Measurements from ENCODE around the gene HAPLN3. TPM values are rescaled to one million over a fixed set of nuclear protein-coding genes. Genes with fewer than 3 reads are reported as not detected.

HAPLN3 gene
- total RNA-seq, 1 donor from 2014 or later: 0.27 TPM

DNA sequence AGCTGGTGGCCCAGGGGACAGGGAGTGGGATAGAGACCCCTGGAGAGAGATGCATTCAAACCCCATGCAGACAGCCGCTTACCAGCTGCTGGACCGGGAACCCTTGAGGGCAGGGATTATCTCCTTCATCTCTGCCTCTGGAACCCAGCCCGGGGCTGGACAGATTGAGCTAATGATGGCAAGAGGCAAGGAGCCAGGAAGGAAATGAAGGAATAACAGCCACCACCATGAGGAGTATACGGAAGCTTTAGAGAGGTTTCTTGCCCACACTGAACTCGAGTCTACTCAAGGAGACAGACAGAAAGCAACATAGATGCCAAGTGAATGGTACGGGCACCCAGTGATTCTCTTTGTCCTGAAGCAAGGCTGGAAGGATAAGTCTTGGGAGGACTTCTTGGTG lies 23.2 kb downstream of the HAPLN3 start:
- H3K36me3 Mint-ChIP-seq (ENCODE audit: unreplicated experiment): peaks cover 4% of the 10 kb centered on the region
- TF ChIP-seq, protein P1, sequence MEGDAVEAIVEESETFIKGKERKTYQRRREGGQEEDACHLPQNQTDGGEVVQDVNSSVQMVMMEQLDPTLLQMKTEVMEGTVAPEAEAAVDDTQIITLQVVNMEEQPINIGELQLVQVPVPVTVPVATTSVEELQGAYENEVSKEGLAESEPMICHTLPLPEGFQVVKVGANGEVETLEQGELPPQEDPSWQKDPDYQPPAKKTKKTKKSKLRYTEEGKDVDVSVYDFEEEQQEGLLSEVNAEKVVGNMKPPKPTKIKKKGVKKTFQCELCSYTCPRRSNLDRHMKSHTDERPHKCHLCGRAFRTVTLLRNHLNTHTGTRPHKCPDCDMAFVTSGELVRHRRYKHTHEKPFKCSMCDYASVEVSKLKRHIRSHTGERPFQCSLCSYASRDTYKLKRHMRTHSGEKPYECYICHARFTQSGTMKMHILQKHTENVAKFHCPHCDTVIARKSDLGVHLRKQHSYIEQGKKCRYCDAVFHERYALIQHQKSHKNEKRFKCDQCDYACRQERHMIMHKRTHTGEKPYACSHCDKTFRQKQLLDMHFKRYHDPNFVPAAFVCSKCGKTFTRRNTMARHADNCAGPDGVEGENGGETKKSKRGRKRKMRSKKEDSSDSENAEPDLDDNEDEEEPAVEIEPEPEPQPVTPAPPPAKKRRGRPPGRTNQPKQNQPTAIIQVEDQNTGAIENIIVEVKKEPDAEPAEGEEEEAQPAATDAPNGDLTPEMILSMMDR (IDR thresholded peaks at IDR 0.05; ENCODE audit: partially characterized antibody, unreplicated experiment): no peak
- DNase-seq: no peak
- no peak overlapping the region for H3K27ac Mint-ChIP-seq (ENCODE audit: unreplicated experiment)
- H3K4me1 Mint-ChIP-seq (ENCODE audit: low read depth, unreplicated experiment): no peaks in the 10 kb centered on the region
- H3K9me3 Mint-ChIP-seq (ENCODE audit: unreplicated experiment): peaks cover 15% of the 10 kb centered on the region
- no peak overlapping the region for H3K4me3 Mint-ChIP-seq (ENCODE audit: unreplicated experiment)
- peaks cover 24% of the 10 kb centered on the region for H3K27me3 Mint-ChIP-seq (ENCODE audit: unreplicated experiment)

DNA sequence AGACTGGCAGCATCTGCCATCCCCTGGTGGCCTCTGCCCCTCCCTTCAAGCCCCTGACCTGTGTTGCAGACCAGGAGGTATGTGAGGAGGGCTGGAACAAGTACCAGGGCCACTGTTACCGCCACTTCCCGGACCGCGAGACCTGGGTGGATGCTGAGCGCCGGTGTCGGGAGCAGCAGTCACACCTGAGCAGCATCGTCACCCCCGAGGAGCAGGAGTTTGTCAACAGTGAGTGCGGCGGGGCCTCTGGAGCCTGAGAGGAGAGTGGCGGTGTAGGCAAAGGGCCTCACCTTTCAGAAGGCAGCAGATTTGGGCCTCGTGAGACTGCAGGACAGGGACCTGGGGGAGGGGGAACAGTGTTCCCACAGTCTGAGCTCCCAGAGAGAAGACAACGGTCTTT lies 24.0 kb downstream of the HAPLN3 start:
- no peak overlapping the region for H3K4me3 Mint-ChIP-seq (ENCODE audit: unreplicated experiment)

DNA sequence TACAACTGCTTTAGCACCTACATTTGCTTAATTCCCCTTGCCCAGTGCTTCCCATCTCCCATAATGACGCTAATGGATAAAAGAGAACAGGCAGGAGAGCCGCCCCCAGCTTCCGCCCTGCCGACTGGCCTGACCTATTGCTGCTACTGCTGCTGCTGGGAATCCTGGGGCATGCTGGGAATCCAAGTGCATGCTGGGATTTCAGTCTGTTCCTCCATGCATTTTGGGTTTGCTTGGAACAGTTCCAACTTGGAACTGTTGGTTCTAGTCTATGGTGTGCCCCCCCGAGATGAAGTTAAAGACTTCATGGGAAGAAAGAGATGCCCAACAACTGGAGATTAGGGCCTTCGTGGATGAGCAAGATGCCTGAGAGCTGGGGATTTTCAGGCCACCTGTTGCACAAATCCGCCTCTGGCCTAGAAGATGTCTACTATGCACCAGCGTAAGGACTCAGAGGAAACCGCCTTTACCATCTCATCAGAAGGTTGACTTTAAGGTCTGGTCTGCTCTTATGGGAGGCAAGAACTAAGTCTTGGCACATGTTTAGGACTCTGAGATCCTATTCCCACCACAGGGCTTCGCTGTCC lies 29.0 kb downstream of the HAPLN3 start:
- peaks cover 4% of the 10 kb centered on the region for H3K36me3 Mint-ChIP-seq (ENCODE audit: unreplicated experiment)
- H3K27me3 Mint-ChIP-seq (ENCODE audit: unreplicated experiment): peaks cover 18% of the 10 kb centered on the region
- H3K9me3 Mint-ChIP-seq (ENCODE audit: unreplicated experiment): peaks cover 8% of the 10 kb centered on the region
- no peak for DNase-seq
- H3K4me3 Mint-ChIP-seq (ENCODE audit: unreplicated experiment): no peak overlapping the region
- no peaks in the 10 kb centered on the region for H3K4me1 Mint-ChIP-seq (ENCODE audit: low read depth, unreplicated experiment)
- TF ChIP-seq, protein P1 (IDR thresholded peaks at IDR 0.05; ENCODE audit: partially characterized antibody, unreplicated experiment): no peak
- no peak overlapping the region for H3K27ac Mint-ChIP-seq (ENCODE audit: unreplicated experiment)

More for the DNA sequence above, 24.0 kb downstream of the HAPLN3 start:
- H3K4me1 Mint-ChIP-seq (ENCODE audit: low read depth, unreplicated experiment): no peaks in the 10 kb centered on the region
- no peak for DNase-seq
- peaks cover 15% of the 10 kb centered on the region for H3K9me3 Mint-ChIP-seq (ENCODE audit: unreplicated experiment)
- H3K36me3 Mint-ChIP-seq (ENCODE audit: unreplicated experiment): peaks cover 4% of the 10 kb centered on the region
- H3K27ac Mint-ChIP-seq (ENCODE audit: unreplicated experiment): no peak overlapping the region
- H3K27me3 Mint-ChIP-seq (ENCODE audit: unreplicated experiment): peaks cover 24% of the 10 kb centered on the region
- TF ChIP-seq, protein P1 (IDR thresholded peaks at IDR 0.05; ENCODE audit: partially characterized antibody, unreplicated experiment): no peak

DNA sequence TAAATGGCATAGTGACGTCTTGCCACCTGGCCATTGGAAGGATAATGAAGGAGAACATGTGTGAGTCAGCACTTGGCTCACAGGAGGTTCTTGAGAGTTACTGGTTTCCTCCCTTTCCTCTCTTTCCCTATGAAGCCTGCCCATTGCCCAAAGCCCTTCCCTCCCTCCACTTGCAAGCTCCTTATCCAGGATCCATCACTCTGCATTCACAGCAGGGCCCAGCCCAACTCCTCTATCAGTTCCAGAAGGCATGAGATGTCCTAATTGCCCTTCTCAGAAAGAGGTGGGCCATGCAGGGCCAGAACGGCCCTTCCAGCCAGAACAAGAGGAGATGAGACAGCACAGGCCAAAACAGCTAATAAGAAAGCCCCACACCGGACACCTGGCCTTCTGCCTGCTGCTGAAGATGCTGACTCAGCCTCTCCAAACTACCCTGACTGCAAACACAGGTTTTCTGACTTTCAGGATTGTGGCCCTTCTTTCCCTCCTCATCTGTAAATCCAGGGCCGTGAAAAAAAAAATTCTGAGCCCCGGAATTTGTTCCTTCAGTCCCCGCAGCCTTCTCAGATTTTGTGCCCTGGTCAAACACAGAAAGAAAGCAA lies 29.7 kb downstream of the HAPLN3 start:
- Mint-ChIP-seq H3K36me3 (ENCODE audit: unreplicated experiment) (peaks cover 4% of the 10 kb centered on the region), H3K27ac (ENCODE audit: unreplicated experiment) (no peak overlapping the region)
- no peak for DNase-seq

More for the DNA sequence above, 29.7 kb downstream of the HAPLN3 start:
- Mint-ChIP-seq H3K4me1 (ENCODE audit: low read depth, unreplicated experiment) (no peaks in the 10 kb centered on the region), H3K9me3 (ENCODE audit: unreplicated experiment) (peaks cover 6% of the 10 kb centered on the region), H3K4me3 (ENCODE audit: unreplicated experiment) (no peak overlapping the region), H3K27me3 (ENCODE audit: unreplicated experiment) (peaks cover 15% of the 10 kb centered on the region)
- TF ChIP-seq, protein P1 (IDR thresholded peaks at IDR 0.05; ENCODE audit: partially characterized antibody, unreplicated experiment): no peak
